K562 (cell line): Measurements from ENCODE around the gene LRRC27. TPM values are rescaled to one million over a fixed set of nuclear protein-coding genes. Genes with fewer than 3 reads are reported as not detected.
A peak's percentile ranks its signal among the peaks of the same experiment; 100 is the strongest.

Experiments used
- ADNP ChIP-seq: fragments of 200-800 bp; sonication (Bioruptor generic); IDR thresholded peaks from 2 replicates; pipeline ENCODE4 v1.6.1; 2016; ENCODE audit warnings: missing genetic modification characterization, missing compliant biosample characterization
- BDP1 ChIP-seq: IDR thresholded peaks from 3 replicates; pipeline ENCODE4 v1.6.1; 2011; ENCODE audit not compliant: insufficient read length, insufficient read depth
- CBFA2T3 ChIP-seq: fragments of 450-650 bp; IDR thresholded peaks from 2 replicates; pipeline ENCODE4 v1.6.1; 2017
- CBFB ChIP-seq: sonication (generic); formaldehyde crosslinking; IDR thresholded peaks from 2 replicates; pipeline ENCODE4 v1.4.0; 2020; ENCODE audit warnings: mild to moderate bottlenecking, missing genetic modification reagents
- DMBX1 ChIP-seq: fragments of 250-450 bp; sonication (Bioruptor Pico); IDR thresholded peaks from 2 replicates; pipeline ENCODE4 v1.8.0; 2022; ENCODE audit warnings: inconsistent platforms, mild to moderate bottlenecking, moderate library complexity, borderline replicate concordance
- EP300 ChIP-seq: IDR thresholded peaks from 2 replicates; pipeline ENCODE4 v1.6.1; 2012; ENCODE audit warnings: low read length, improper control_type of control experiment
- ETS1 ChIP-seq: conservative IDR thresholded peaks from 2 replicates; pipeline ENCODE4 v1.6.1; 2011; ENCODE audit warnings: low read depth, mild to moderate bottlenecking, low read length; ENCODE audit not compliant: control insufficient read depth
- FOXA3 ChIP-seq, 2 experiments: fragments of 450-650 bp in 1 of 2; sonication (generic) in 1 of 2; formaldehyde crosslinking; IDR thresholded peaks in 1 of 2; conservative IDR thresholded peaks in 1 of 2; 2 replicates each; pipeline versions ENCODE4 v1.4.0 to v1.8.0; 2020 to 2022; ENCODE audit warnings: mild to moderate bottlenecking in 2 of 2, missing genetic modification reagents in 1 of 2
- FOXK2 ChIP-seq, 2 experiments: fragments of 450-650 bp; IDR thresholded peaks in 1 of 2; conservative IDR thresholded peaks in 1 of 2; 2 replicates each; pipeline ENCODE4 v1.6.1; 2016; ENCODE audit warnings: low read depth in 2 of 2, mild to moderate bottlenecking in 1 of 2
- HDAC3 ChIP-seq: fragments of 450-650 bp; IDR thresholded peaks from 2 replicates; pipeline ENCODE4 v1.6.1; 2018; ENCODE audit warnings: borderline replicate concordance, mild to moderate bottlenecking, moderate library complexity; ENCODE audit not compliant: partially characterized antibody
- HNRNPK ChIP-seq: fragments of 200-400 bp; formaldehyde crosslinking; IDR thresholded peaks from one replicate; pipeline ENCODE4 v1.6.1; 2018; ENCODE audit warnings: mild to moderate bottlenecking, low read depth, low read length; ENCODE audit not compliant: poor library complexity, severe bottlenecking
- HNRNPL ChIP-seq: fragments of 200-400 bp; formaldehyde crosslinking; IDR thresholded peaks from 2 replicates; pipeline ENCODE4 v1.6.1; 2017; ENCODE audit warnings: low read depth, mild to moderate bottlenecking, low read length
- IFI16 ChIP-seq: fragments of 250-450 bp; sonication (Bioruptor Pico); IDR thresholded peaks from 2 replicates; pipeline ENCODE4 v2.1.2; 2022; ENCODE audit warnings: mild to moderate bottlenecking, inconsistent platforms
- MIER1 ChIP-seq: fragments of 450-650 bp; IDR thresholded peaks from 2 replicates; pipeline ENCODE4 v1.6.1; 2016; ENCODE audit warnings: antibody characterized with exemption, mild to moderate bottlenecking, low read depth
- NFE2 ChIP-seq: IDR thresholded peaks from 2 replicates; pipeline ENCODE4 v1.6.1; 2014; ENCODE audit warnings: antibody characterized with exemption, low read depth
- PHF20 ChIP-seq: fragments of 450-650 bp; IDR thresholded peaks from 2 replicates; pipeline ENCODE4 v1.6.1; 2018; ENCODE audit not compliant: partially characterized antibody
- PHF21A ChIP-seq: fragments of 450-650 bp; IDR thresholded peaks from 2 replicates; pipeline ENCODE4 v1.6.1; 2017; ENCODE audit warnings: low read depth, borderline replicate concordance
- RBM39 ChIP-seq: fragments of 200-400 bp; formaldehyde crosslinking; optimal IDR thresholded peaks from 2 replicates; pipeline ENCODE3; 2018; ENCODE audit warnings: low read depth, low read length
- RUNX1 ChIP-seq: sonication (generic); IDR thresholded peaks from 2 replicates; pipeline ENCODE4 v1.6.1; 2016; ENCODE audit warnings: antibody characterized with exemption, low read depth
- SMARCA5 ChIP-seq: fragments of 450-650 bp; IDR thresholded peaks from 2 replicates; pipeline ENCODE4 v1.6.1; 2016
- SP1 ChIP-seq: sonication (generic); formaldehyde crosslinking; IDR thresholded peaks from 2 replicates; pipeline ENCODE4 v1.8.1; 2022; ENCODE audit warnings: mild to moderate bottlenecking, missing genetic modification reagents
- ZBTB1 ChIP-seq: sonication (generic); formaldehyde crosslinking; IDR thresholded peaks from 2 replicates; pipeline ENCODE4 v1.8.1; 2023; ENCODE audit warnings: missing genetic modification reagents, low read depth, mild to moderate bottlenecking, borderline replicate concordance
- ZNF12 ChIP-seq: sonication (generic); formaldehyde crosslinking; IDR thresholded peaks from 2 replicates; pipeline ENCODE4 v1.4.0; 2020; ENCODE audit warnings: mild to moderate bottlenecking, missing genetic modification reagents
- ZNF124 ChIP-seq: sonication (generic); formaldehyde crosslinking; IDR thresholded peaks from 2 replicates; pipeline ENCODE4 v1.8.1; 2022; ENCODE audit warnings: missing genetic modification reagents
- ZNF436 ChIP-seq: fragments of 250-450, 450-650 bp; sonication (Bioruptor Pico); formaldehyde crosslinking; IDR thresholded peaks from 2 replicates; pipeline ENCODE4 v1.7.0; 2020; ENCODE audit warnings: mild to moderate bottlenecking
- ZNF57 ChIP-seq: fragments of 450-650 bp; formaldehyde crosslinking; IDR thresholded peaks from 2 replicates; pipeline ENCODE4 v1.4.0; 2020; ENCODE audit warnings: mild to moderate bottlenecking, moderate library complexity
- polyA plus RNA-seq, 8 experiments: library from polyadenylated mRNA; depleted of rRNA in 4 of 8; stranded (reverse) in 5 of 8; unstranded in 3 of 8; fragments of >200 nt; fragmentation: Nextera tagmentation in 2 of 8; fragmentation: Illumina TruSeq in 1 of 8; extraction: Ambion mirVana in 2 of 8; extraction: Trizol in 1 of 8; gene quantifications; 2 replicates each; pipeline versions ENCODE4 v1.2.1 to v1.2.3, GENCODE V29; 2011 to 2014; ENCODE audit warnings: inconsistent platforms in 1 of 8, missing spikeins in 1 of 8
- total RNA-seq, 7 experiments: library from RNA; depleted of rRNA in 6 of 7; stranded (reverse); fragments of >200 nt in 6 of 7; fragmentation: Illumina TruSeq in 2 of 7; extraction: Trizol in 2 of 7; gene quantifications; 2 replicates each; pipeline versions ENCODE4 v1.2.1 to v1.2.3, GENCODE V29; 2011 to 2021; ENCODE audit warnings: low replicate concordance in 1 of 7
- TF ChIP-seq, protein P1 (sequence below): fragments of 250-450 bp; sonication (Bioruptor Pico); IDR thresholded peaks from 2 replicates; pipeline ENCODE4 v1.5.0; 2021; ENCODE audit warnings: mild to moderate bottlenecking, borderline replicate concordance

The LRRC27 gene
- total and polyA plus RNA-seq, 9 of the 15 experiments (the other 6 are each of a cell fraction or from before 2014, with no cell fraction given) = 0.10 to 2.7 (median 1.4) TPM

GRCh38 chr10:132331601-132332432 lies at the start of gene LRRC27 (continued):
- TF ChIP-seq MIER1 = no peak
- no peak for TF ChIP-seq FOXA3 (CRISPR knock-in tag; conservative IDR thresholded peaks at IDR 0.05 in 1 of 2, IDR thresholded peaks at IDR 0.05 in 1 of 2)
- no peak for TF ChIP-seq SMARCA5
- no peak; the same call in 1 of the 2 replicates for TF ChIP-seq EP300
- TF ChIP-seq ZNF436 (CRISPR knock-in tag) = no peak
- no peak for TF ChIP-seq NFE2
- TF ChIP-seq RUNX1 = no peak
- no peak for TF ChIP-seq ZBTB1 (CRISPR knock-in tag)
- no peak for TF ChIP-seq HNRNPK
- TF ChIP-seq PHF21A = no peak
- no peak for TF ChIP-seq ZNF124
- TF ChIP-seq SP1 = peak; percentile 55
- no peak for TF ChIP-seq ZNF12 (CRISPR knock-in tag)
- no peak for TF ChIP-seq ADNP (tag)
- TF ChIP-seq IFI16 (CRISPR knock-in tag) = no peak
- TF ChIP-seq HNRNPL = peak; percentile 60; the same call in 1 of the 2 replicates
- TF ChIP-seq RBM39 = no peak
- TF ChIP-seq FOXK2 (conservative IDR thresholded peaks at IDR 0.05 in 1 of 2, IDR thresholded peaks at IDR 0.05 in 1 of 2; ENCODE audit: low read depth in 2 of 2) = peak; percentile 61 to 80; a peak in 3 of 4 replicates
- TF ChIP-seq HDAC3 = no peak
- no peak for TF ChIP-seq PHF20
- TF ChIP-seq, protein P1, sequence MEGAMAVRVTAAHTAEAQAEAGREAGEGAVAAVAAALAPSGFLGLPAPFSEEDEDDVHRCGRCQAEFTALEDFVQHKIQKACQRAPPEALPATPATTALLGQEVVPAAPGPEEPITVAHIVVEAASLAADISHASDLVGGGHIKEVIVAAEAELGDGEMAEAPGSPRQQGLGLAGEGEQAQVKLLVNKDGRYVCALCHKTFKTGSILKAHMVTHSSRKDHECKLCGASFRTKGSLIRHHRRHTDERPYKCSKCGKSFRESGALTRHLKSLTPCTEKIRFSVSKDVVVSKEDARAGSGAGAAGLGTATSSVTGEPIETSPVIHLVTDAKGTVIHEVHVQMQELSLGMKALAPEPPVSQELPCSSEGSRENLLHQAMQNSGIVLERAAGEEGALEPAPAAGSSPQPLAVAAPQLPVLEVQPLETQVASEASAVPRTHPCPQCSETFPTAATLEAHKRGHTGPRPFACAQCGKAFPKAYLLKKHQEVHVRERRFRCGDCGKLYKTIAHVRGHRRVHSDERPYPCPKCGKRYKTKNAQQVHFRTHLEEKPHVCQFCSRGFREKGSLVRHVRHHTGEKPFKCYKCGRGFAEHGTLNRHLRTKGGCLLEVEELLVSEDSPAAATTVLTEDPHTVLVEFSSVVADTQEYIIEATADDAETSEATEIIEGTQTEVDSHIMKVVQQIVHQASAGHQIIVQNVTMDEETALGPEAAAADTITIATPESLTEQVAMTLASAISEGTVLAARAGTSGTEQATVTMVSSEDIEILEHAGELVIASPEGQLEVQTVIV (CRISPR knock-in tag) = no peak
- TF ChIP-seq CBFB (CRISPR knock-in tag) = 0 out of 2 replicates have a peak, but pooled peaks have one; percentile 53
- TF ChIP-seq ETS1 = peak; percentile 15; the same call in 1 of the 2 replicates
- TF ChIP-seq BDP1 = no peak
- TF ChIP-seq ZNF57 (CRISPR knock-in tag) = no peak
- no peak for TF ChIP-seq DMBX1 (CRISPR knock-in tag)
- TF ChIP-seq CBFA2T3 = no peak
